NCI-H69 (cell line): ENCODE data around the gene IFT22.
"Not testable (repeated sequence)": the region's sequence is repeated elsewhere in the genome, so short reads cannot be mapped to it uniquely, and the experiment has no call there.

Source experiments
- DNase-seq: peaks from one replicate; lab custom pipeline; 2025; lab: John Stamatoyannopoulos, UW

Gene IFT22

GRCh38 chr7:101321491-101322401 lies at the start of gene IFT22:
IFT22 (minus strand) TSS chr7:101321812; CDS start chr7:101321709, 103 bp downstream.
- DNase-seq, result peak; percentile 98

- DNase-seq, result no peak
Observed at GRCh38 chr7:101370836-101371235, 49.2 kb upstream of the IFT22 start.

- DNase-seq, result no peak
Observed at GRCh38 chr7:101368422-101369165, 47.0 kb upstream of the IFT22 start.

GRCh38 chr7:101367676-101368075 lies 46.1 kb upstream of the IFT22 start:
- DNase-seq, result no peak

DNA sequence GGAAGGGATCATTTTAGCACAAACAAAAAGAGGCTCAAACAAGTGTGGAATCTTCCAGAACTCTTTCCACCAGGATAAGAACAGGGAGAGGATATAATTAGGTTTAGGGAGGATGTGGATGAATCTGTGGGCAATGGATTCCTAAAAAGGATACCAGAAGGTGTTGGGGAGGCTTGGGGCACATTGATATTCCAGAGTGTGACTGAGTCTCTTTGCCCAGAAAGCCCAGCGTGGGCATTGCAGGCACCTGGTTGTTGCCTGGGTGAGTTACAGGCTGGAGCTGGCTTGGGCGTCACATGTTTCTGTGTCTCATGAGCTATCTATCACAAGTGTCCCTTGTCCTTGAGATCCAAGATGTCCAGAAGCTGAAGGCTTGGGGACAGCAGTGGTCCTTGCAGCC lies 44.3 kb upstream of the IFT22 start:
- no peak for DNase-seq

GRCh38 chr7:101363734-101364374 lies 42.2 kb upstream of the IFT22 start:
- peak; percentile 63 for DNase-seq

- DNase-seq, result no peak
Observed at GRCh38 chr7:101363196-101363733, 41.7 kb upstream of the IFT22 start.

DNA sequence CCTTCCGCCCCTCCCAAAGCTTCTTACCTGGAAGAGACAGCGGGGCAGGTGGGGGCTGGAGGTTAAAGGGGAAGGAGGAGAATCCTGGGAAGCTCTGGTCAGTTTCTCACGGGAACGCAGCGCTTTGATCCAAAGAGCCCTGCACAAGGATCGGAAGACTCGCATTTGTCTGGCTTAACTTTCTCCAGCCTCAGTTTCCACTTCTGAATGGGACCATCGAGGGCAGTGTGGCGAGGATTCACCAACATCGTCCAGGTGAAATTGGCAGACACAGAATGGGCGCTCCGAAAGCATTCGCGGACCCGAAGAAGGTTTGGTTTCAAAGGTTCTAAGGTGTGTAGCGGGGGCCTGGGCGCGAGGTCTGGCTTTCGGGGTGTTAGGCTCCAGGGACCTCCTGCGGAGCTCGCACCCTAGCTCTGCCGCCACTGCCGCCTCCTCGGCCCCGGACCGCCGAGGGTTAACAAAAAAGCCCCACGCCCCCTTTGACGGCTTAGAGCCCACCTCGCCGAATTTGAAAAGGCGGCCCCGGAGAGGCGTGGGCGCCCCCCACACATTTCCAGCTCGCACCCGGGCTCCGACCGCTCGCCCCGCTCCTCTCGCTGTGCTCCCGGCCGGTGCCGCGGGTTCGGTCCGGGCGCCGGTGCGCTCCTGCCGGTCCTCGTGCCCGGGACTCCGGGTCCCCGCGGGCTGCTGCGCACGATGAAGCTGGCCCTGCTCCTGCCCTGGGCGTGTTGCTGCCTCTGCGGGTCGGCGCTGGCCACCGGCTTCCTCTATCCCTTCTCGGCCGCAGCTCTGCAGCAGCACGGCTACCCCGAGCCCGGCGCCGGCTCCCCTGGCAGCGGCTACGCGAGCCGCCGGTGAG lies 41.0 kb upstream of the IFT22 start, which contains the start of gene COL26A1:
Gene COL26A1, plus strand, starts transcription at position 542 of the 862 bp plus-strand sequence. Its CDS starts 158 bp downstream, at position 700.
- DNase-seq, result peak; percentile 40

GRCh38 chr7:101357433-101357832 lies 35.8 kb upstream of the IFT22 start:
- DNase-seq, result no peak

GRCh38 chr7:101352920-101353308 lies 31.3 kb upstream of the IFT22 start:
- DNase-seq, result no peak

- DNase-seq, result not testable (repeated sequence)
Observed at GRCh38 chr7:101349300-101349699, 27.7 kb upstream of the IFT22 start.

DNA sequence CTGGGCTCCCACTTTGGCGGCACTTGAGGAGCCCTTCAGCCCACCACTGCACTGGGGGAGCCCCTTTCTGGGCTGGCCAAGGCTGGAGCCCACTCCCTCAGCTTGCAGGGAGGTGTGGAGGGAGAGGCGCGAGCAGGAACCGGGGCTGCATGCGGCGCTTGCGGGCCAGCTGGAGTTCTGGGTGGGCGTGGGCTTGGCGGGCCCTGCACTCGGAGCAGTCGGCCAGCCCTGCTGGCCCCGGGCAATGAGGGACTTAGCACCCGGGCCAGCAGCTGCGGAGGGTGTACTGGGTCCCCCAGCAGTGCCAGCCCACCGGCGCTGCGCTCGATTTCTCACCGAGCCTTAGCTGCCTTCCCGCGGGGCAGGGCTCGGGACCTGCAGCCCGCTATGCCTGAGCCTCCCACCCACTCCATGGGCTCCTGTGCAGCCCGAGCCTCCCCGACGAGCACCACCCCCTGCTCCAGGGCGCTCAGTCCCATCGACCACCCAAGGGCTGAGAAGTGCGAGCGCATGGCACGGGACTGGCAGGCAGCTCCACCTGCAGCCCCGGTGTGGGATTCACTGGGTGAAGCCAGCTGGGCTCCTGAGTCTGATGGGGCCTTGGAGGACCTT lies 26.9 kb upstream of the IFT22 start:
- not testable (repeated sequence) for DNase-seq

DNA sequence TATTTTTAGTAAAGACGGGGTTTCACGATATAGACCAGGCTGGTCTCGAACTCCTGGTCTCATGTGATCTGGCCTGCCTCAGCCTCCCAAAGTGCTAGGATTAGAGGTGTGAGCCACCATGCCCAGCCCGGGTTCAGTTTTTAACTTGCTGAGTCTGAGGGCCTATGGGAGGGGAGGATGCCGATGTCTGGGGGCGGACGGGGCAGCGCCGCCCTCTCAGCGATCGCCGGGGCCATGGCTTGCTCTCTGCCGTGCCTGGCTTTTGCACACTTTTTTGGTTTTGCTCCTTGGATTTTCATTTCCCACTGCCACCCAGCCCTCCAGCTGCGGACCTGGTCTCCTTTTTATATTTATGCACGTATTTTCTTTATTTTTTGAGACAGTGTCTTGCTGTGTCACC lies 25.9 kb upstream of the IFT22 start:
- DNase-seq, result no peak

DNA sequence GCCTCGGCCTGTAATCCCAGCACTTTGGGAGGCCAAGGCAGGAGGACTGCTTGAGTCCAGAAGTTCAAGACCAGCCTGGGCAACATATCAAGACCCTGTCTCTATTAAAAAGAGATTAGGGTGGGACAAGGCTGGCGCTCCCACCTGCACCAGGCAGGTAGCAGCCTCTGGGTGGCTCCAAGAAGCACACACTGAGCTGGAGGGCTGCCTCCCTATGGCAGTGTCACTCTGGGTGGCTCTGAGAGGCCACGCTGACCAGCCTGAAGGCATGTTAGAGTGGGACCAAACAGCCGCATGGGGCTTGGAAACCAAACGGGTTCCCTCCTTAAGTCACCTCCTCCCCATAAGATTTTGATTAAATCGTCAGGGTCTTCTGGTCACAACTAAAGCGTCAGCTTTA lies 21.3 kb upstream of the IFT22 start:
- DNase-seq, result no peak

DNA sequence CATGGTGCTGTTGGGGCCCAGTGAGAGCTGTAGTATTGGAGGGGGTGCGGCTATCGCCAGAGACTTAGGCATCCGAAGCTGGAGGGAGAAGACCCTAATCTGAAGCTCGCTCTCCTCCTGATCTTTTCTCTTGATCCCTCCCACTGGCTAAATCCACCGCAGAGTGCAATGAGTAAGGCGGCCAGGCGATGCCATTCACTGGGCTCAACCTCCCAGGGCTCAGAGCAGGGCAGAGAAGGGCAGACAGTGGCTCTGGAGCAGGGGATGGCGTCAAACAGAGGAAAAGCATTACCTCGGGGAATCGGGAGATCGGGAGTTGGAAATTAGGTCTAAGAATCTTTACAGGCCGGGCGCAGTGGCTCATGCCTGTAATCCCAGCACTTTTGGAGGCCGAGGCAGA lies 18.8 kb upstream of the IFT22 start:
- no peak for DNase-seq

DNA sequence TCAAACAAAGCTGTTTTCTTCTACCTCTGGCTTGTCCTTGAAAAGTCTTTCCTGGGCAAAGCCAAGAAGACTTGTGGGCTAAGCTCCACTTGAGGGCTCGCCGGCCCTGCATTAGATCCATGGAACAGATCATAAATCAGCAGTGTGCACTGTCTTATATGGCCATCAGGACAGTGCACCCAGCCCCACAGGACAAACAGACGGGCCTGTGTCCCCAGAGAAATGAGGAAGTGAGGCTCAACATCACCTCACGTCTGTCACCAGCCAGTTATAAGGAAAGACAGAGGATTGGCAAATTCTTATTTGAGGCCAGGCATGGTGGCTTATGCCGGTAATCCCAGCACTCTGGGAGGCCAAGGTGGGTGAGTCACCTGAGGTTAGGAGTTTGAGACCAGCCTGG lies 12.3 kb upstream of the IFT22 start:
- no peak for DNase-seq

DNA sequence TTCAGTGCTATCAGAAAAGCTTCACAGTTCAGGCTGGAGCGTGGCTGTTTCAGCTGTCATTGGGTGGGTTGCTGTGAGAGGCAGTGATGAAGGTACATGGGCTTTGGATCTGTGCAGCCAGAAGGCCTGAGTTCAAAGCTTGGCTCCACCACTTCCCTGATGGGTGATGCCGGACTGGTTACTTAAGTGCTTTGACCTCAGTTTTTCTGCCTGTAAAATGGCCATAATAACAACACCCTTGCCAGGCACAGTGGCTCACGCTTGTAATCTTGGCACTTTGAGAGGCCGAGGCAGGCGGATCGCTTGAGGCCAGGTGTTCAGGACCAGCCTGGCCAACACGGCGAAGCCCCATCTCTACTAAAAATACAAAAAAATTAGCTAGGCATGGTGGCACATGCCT lies 10.4 kb upstream of the IFT22 start:
- no peak for DNase-seq

- no peak for DNase-seq
Observed at GRCh38 chr7:101330011-101330484, 8.4 kb upstream of the IFT22 start.

- no peak for DNase-seq
Observed at GRCh38 chr7:101328159-101328558, 6.5 kb upstream of the IFT22 start.

- no peak for DNase-seq
Observed at GRCh38 chr7:101319401-101319800, 2.2 kb downstream of the IFT22 start.

DNA sequence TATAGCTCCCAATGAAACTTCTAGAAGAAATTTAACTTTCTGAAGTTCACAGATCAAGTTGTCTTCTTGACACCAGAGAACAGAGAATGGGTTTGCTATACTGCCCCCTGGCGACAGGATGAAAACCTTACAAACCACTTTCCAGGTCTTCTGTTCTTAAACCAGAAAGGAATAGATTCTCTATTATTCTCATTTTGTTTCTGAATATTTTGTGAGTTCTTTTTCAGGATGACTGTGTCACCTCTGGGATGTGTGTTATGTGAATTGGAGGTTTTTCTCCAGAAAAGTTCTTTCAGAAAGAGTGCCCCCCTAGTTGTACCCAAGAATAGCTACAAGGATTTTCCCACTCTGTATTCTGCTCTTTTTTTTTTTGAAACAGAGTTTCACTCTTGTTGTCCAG lies 6.3 kb downstream of the IFT22 start:
- DNase-seq, result peak; percentile 44
